Cardiac fibroblast (primary cell): ENCODE data around the gene DIPK1B.
A peak's percentile ranks its signal among the peaks of the same experiment; 100 is the strongest.
"Not testable (repeated sequence)": the region's sequence is repeated elsewhere in the genome, so short reads cannot be mapped to it uniquely, and the experiment has no call there.

ENCODE experiments used
- DNase-seq, 2 donors: peaks; one replicate each; pipeline versions ENCODE4 v3.0.0 to v3.0.0-alpha.2; 2010; ENCODE audit warnings: low read depth in 2 of 2
- H3K4me3 ChIP-seq, 2 donors: replicated peaks in 1 of 2; 1 replicate in 1 of 2; 2 replicates in 1 of 2; pipeline ENCODE4 v1.5.1; 2011; ENCODE audit warnings: low read depth in 2 of 2, low read length in 2 of 2, mild to moderate bottlenecking in 2 of 2, moderate library complexity in 1 of 2
- TF ChIP-seq, protein P1 (sequence below): IDR thresholded peaks from one replicate; pipeline ENCODE4 v1.5.1; 2011; ENCODE audit warnings: low read depth, mild to moderate bottlenecking, low read length, inconsistent platforms

Gene DIPK1B

DNA sequence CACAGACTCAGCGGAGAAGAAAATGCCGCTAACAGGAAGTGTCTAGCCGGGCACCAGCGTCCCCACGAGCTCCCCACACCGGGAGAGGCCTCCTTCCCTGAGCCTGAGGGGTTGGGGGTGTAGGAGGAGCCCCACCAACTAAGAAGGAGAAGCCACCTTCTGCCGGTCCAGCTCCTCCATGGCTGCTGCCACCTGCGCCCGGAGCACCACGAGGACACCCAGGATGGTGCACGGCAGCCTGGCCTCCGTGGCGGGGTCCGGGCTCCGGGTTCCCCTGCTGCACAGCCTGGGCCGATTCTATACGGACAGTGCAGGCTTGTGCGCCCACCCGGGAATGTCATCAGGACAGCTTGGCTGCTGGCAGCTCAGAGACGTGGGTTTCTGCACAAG lies 45.4 kb downstream of the DIPK1B start:
- H3K4me3 ChIP-seq = no peak overlapping the region
- TF ChIP-seq, protein P1, sequence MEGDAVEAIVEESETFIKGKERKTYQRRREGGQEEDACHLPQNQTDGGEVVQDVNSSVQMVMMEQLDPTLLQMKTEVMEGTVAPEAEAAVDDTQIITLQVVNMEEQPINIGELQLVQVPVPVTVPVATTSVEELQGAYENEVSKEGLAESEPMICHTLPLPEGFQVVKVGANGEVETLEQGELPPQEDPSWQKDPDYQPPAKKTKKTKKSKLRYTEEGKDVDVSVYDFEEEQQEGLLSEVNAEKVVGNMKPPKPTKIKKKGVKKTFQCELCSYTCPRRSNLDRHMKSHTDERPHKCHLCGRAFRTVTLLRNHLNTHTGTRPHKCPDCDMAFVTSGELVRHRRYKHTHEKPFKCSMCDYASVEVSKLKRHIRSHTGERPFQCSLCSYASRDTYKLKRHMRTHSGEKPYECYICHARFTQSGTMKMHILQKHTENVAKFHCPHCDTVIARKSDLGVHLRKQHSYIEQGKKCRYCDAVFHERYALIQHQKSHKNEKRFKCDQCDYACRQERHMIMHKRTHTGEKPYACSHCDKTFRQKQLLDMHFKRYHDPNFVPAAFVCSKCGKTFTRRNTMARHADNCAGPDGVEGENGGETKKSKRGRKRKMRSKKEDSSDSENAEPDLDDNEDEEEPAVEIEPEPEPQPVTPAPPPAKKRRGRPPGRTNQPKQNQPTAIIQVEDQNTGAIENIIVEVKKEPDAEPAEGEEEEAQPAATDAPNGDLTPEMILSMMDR = no peak
- no peak for DNase-seq

DNA sequence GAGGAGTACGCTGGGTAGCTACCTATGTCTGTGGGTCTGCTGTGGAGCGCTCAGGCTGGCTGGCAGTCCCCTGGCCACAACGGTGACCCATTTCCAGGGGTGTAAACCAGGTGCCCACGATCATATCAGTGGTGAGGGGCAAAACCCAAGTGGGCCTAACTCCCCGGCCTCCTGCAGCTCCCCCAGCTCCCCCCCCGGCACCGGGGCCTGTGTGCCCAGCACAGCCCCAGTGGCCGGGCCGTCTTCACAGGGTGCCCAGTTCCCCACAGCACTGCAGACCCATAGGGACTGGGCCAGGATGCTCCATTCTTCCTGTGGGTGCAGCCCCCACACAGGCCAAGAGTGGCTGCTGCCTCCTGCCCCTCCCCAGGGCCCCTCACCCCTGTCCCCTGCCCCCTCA lies 46.6 kb downstream of the DIPK1B start:
- TF ChIP-seq, protein P1 = no peak
- no peak for DNase-seq

GRCh38 chr9:136759436-136760325 lies 47.3 kb downstream of the DIPK1B start:
- TF ChIP-seq, protein P1 = no peak
- no peak for DNase-seq
- H3K4me3 ChIP-seq = no peak overlapping the region

More for the DNA sequence above, 46.6 kb downstream of the DIPK1B start:
- H3K4me3 ChIP-seq = no peak overlapping the region

DNA sequence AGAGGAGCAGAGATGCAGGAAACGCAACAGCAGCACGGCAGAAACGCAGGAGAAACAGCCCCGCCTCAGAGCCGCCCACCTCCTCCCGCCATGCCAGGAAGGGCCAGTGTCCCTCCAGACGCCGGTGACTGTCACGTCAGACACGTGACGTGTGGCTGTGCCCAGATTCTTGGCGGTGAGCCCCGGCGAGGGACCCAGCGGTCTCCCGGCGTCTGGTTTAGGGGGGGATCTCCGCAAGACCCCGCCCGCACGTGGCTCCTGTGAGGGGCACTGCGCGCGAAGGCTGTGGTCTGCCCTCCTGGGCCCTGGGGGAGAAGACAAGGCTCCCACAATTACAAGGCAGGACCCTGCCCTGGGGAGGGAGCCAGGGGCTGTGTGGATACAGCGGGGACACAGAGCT lies 48.1 kb downstream of the DIPK1B start:
- DNase-seq = no peak
- TF ChIP-seq, protein P1 = no peak
- no peak overlapping the region for H3K4me3 ChIP-seq

DNA sequence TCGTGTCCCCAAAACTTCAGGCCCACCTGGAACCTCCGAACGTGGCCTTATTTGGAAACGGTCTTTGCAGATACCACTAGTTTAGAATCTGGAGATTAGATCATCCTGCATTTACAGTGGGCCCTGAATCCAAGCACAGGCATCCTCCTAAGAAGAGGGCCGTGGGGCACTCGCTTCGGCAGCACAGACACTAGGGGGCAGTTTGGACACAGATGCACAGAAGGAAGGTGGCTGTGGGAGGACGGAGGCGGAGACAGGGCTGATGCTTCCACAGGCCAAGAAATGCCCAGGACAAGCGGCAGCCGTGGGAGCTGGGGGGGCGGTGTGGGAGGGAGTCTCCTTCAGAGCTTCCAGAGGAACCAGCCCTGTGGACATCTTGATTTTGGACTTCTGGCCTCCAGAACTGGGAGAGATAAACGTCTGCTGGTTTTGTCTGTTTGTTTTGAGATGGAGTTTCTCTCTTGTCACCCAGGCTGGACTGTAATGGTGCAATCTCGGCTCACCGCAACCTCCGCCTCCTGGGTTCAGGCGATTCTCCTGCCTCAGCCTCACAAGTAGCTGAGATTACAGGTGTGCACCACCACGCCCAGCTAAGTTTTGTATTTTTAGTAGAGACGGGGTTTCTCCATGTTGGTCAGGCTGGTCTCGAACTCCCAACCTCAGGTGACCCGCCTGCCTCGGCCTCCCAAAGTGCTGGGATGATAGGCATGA lies 48.6 kb downstream of the DIPK1B start:
- TF ChIP-seq, protein P1 = peak; percentile 79
- peak; percentile 67 to 76 for DNase-seq
- H3K4me3 ChIP-seq = not testable (repeated sequence)

DNA sequence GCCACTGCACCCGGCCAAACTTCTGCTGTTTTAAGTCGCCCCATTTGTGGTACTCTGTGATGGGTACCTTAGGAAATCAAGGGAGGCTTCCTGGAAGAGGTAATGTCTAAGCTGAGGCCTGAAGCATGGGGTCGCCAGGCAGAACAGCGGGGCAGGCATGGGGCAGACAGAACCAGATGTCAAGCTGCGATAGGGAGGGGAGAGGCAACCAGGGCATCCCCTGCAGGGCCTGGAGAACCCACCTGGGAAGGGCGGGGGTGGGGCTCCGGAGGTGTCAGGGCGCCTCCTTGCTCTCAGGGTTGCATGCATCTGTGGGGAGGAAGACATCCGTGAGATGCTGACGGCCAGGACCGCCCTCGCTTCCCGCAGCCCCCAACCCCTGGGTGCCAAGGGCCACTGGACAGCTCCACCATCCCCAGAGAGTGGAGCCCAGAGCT lies 49.2 kb downstream of the DIPK1B start:
- TF ChIP-seq, protein P1 = no peak
- DNase-seq = no peak
- no peak overlapping the region for H3K4me3 ChIP-seq
